Left lung (tissue), 10 donors: ENCODE results near the gene OLFML2B. TPM values are rescaled to one million over a fixed set of nuclear protein-coding genes. Genes with fewer than 3 reads are reported as not detected.

Experiments
- ATAC-seq: fragments of 200-7000 bp; cut with Tn5 transposase; one replicate; pipeline ENCODE4 v1.9.1; 2020; ENCODE audit warnings: moderate library complexity
- DNase-seq, 4 donors: peaks; one replicate each; pipeline ENCODE4 v3.0.0-alpha.2; 2013 to 2020
- H3K27ac ChIP-seq, 2 donors: fragments of 200-600 bp; sonication (generic) in 1 of 2; one replicate each; pipeline versions ENCODE4 v1.5.0 to v1.8.0; 2020 to 2021
- H3K27me3 ChIP-seq, 2 donors: fragments of 200-600 bp; sonication (generic) in 1 of 2; one replicate each; pipeline versions ENCODE4 v1.5.0 to v1.8.0; 2020 to 2021
- H3K36me3 ChIP-seq, 2 donors: fragments of 200-600 bp; sonication (generic) in 1 of 2; one replicate each; pipeline versions ENCODE4 v1.5.0 to v1.8.0; 2020 to 2021
- H3K4me1 ChIP-seq, 2 donors: fragments of 200-600 bp; one replicate each; pipeline ENCODE4 v1.8.0; 2021
- H3K4me3 ChIP-seq, 2 donors: fragments of 200-600 bp; sonication (generic) in 1 of 2; one replicate each; pipeline versions ENCODE4 v1.5.0 to v1.8.0; 2020 to 2021; ENCODE audit warnings: mild to moderate bottlenecking in 1 of 2
- H3K9me3 ChIP-seq, 2 donors: fragments of 200-600 bp; sonication (generic) in 1 of 2; one replicate each; pipeline versions ENCODE4 v1.5.0 to v1.8.0; 2020 to 2021
- intact Hi-C, 2 donors: fragments of 100-400 bp; cut with DNase I; formaldehyde crosslinking; loops; one replicate each; pipeline versions ENCODE4 v1.11.2 to v1.14.2; 2022
- polyA plus RNA-seq, 6 donors: library from polyadenylated mRNA; unstranded; fragments of 120-200 nt; gene quantifications; one replicate each; pipeline ENCODE4 v1.2.1, GENCODE V29; 2013; ENCODE audit not compliant: insufficient read length in 6 of 6
- total RNA-seq, 2 donors: library from RNA; stranded (reverse); fragmentation: NEBNext Ultra II Directional; extraction: Animal tissue kit (Norgen Biotek cat#: 25700); gene quantifications; one replicate each; pipeline ENCODE4 v1.2.1, GENCODE V29; 2021
- TF ChIP-seq, protein P1 (sequence below), 2 donors: fragments of 200-600 bp; sonication (generic) in 1 of 2; IDR thresholded peaks; one replicate each; pipeline versions ENCODE4 v1.5.0 to v1.8.0; 2021; ENCODE audit warnings: antibody characterized with exemption in 2 of 2
- donor health status: DM: no; HTN: yes; CAD: no.
- donor health status: DM: no; HTN: no; CAD: no.

Gene OLFML2B
- total and polyA plus RNA-seq, 8 donors, result 12.7 to 46.8 (median 15.2) TPM

DNA sequence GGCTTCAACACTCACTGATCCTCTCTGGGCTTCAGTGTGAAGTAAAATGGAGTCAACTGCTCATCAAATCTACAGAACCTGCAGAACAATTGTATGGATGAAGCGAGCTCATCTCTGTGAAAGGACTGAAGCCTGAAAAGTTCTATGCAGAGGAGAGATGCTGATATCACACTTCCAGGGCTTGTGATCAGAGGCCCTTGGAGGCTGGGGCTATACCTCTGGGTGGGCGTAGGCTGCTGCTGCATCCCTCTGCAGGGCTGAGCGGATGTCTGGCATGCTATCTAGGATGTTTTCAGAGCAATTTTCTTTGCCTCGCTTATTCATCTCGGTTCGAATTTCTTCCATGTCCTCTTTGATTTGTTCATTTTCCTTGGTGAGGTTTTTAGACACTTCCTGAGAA is 17.6 kb downstream of the OLFML2B start:
- H3K9me3 ChIP-seq, result no peaks in the 10 kb centered on the region
- no peaks in the 10 kb centered on the region for H3K27me3 ChIP-seq
- DNase-seq (no peak), ATAC-seq (no peak)
- TF ChIP-seq, protein P1, sequence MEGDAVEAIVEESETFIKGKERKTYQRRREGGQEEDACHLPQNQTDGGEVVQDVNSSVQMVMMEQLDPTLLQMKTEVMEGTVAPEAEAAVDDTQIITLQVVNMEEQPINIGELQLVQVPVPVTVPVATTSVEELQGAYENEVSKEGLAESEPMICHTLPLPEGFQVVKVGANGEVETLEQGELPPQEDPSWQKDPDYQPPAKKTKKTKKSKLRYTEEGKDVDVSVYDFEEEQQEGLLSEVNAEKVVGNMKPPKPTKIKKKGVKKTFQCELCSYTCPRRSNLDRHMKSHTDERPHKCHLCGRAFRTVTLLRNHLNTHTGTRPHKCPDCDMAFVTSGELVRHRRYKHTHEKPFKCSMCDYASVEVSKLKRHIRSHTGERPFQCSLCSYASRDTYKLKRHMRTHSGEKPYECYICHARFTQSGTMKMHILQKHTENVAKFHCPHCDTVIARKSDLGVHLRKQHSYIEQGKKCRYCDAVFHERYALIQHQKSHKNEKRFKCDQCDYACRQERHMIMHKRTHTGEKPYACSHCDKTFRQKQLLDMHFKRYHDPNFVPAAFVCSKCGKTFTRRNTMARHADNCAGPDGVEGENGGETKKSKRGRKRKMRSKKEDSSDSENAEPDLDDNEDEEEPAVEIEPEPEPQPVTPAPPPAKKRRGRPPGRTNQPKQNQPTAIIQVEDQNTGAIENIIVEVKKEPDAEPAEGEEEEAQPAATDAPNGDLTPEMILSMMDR (IDR thresholded peaks at IDR 0.05), result no peak
- no peaks in the 10 kb centered on the region for H3K36me3 ChIP-seq
- peaks cover 8 to 24% of the 10 kb centered on the region in 2 donors for H3K4me1 ChIP-seq
- H3K27ac ChIP-seq, result no peak overlapping the region
- intact Hi-C loops, result no loop called here
- H3K4me3 ChIP-seq, result no peak overlapping the region

DNA sequence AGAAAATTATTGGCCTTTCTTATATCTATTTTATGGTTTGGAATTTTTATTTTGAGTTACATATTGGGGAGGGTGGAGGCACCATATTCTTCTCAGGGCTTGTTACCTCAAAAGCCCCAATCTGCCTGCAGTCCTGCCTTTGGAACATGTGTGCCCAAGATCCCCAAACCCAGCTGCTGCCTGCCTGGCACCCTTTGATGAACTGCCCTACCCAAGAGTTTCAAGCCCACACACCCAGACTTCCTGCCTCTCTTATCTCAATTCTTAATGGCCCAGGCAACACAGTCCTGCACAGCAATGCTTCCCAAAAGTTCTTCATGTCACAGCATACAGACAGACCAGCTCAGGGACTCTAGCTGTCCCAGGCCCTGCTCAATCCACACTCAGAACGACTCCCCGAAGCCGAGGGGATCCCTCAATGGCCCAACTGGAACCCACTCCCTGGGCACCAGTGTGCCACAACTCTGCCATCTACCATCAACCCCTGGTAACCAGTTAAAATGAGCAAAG is 19.2 kb downstream of the OLFML2B start:
- no peak for ATAC-seq
- peak overlapping the region; percentile 56 to 75 for H3K27ac ChIP-seq

DNA sequence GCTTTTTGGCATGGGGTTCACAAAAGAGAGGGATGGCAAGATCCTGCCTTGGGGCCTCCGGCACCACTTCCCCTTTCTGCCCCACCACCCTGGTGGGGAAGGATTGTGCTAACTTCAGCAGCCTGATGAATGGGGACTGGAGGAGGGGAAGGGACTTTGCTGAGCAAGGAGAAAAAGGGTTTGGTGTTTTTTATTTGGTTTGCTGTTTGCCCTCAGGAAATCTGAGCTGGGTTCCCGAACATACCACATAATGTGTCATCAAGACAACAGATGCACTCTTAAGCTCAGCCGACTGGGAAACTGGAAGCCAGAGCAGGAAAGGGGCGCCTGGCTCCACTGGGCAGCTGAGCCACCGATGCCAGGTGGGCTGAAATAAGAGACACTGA is 19.8 kb downstream of the OLFML2B start:
- TF ChIP-seq, protein P1 (IDR thresholded peaks at IDR 0.05), result no peak
- Histone ChIP-seq H3K27me3 (no peaks in the 10 kb centered on the region), H3K4me3 (peak overlapping the region in 1 of 2 donors; percentile 19), H3K9me3 (no peaks in the 10 kb centered on the region), H3K4me1 (peaks cover 8 to 24% of the 10 kb centered on the region in 2 donors), H3K27ac (peak overlapping the region; percentile 56 to 75), H3K36me3 (no peaks in the 10 kb centered on the region)
- DNase-seq, result peak in 1 of 4 donors; percentile 69
- peak; percentile 78 for ATAC-seq
- intact Hi-C loops, result no loop called here

More for the DNA sequence above, 19.2 kb downstream of the OLFML2B start:
- H3K27me3 ChIP-seq, result no peaks in the 10 kb centered on the region
- DNase-seq, result no peak
- TF ChIP-seq, protein P1 (IDR thresholded peaks at IDR 0.05), result no peak
- no peak overlapping the region for H3K4me3 ChIP-seq
- H3K4me1 ChIP-seq, result peaks cover 8 to 24% of the 10 kb centered on the region in 2 donors
- intact Hi-C loops, result no loop called here
- H3K36me3 ChIP-seq, result no peaks in the 10 kb centered on the region
- no peaks in the 10 kb centered on the region for H3K9me3 ChIP-seq

DNA sequence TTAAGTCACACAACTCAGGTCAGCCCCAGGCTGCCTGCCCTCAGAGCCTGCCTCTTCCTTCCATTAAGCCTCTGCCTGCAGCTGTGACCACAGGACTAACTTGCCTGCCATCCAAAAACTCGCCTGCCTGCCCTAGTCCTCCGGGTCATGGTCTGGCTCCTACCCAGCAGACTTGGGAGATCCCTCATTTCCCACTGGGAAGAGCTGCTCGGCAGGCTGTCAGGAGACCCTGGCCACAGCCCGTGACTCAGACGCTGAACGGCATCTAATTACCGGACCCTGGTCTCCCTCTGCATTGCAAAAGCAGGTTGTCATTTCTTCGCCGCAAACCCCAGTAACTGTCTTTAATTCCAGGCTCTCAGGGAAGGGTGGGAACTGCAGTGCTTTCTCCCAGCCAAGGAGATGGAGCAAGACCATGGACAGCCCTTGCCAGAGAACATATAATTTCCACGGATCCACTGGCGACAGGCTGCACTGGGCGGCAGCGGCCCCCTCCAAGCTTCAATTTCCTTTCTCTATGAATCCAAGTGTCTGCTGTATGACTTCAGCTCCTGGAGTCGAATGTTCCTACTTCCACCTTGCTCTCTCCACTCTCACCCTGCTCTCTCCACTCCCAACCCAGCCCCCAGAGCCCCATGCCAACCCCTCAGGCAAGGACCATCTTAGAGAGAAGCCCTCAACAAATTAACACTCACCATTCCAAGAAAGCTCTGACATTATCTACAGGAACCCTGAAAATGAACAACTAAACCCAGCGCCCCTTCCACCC is 20.4 kb downstream of the OLFML2B start:
- ATAC-seq (peak; percentile 73), DNase-seq (peak in 1 of 4 donors; percentile 82)
- H3K4me3 ChIP-seq, result peak overlapping the region in 1 of 2 donors; percentile 19
- H3K27me3 ChIP-seq, result no peaks in the 10 kb centered on the region
- intact Hi-C loops, result no loop called here
- peak overlapping the region; percentile 56 to 75 for H3K27ac ChIP-seq
- H3K4me1 ChIP-seq, result peaks cover 8 to 24% of the 10 kb centered on the region in 2 donors
- H3K9me3 ChIP-seq, result no peaks in the 10 kb centered on the region
- peaks cover 0 to 1% of the 10 kb centered on the region in 2 donors for H3K36me3 ChIP-seq
- TF ChIP-seq, protein P1 (IDR thresholded peaks at IDR 0.05), result no peak

DNA sequence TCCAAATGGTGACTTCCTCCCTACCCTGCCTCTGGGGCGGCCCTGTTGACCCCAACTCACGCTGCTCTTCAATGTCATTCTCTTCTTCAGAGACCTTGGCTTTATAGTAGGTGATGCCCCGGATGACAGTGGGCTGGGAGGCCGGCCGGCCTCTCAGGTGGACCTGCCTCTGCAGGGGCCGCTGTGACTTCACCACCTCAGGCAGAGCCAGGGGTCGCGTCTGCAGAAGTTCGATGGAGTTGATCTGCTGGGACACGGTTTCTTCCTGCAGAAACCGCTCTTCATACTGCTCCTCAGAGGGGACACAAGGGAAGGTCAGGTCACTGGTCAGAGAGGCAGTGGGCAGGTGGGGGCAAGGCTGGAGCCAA is 23.6 kb downstream of the OLFML2B start:
- Histone ChIP-seq H3K27ac (no peak overlapping the region), H3K4me3 (no peak overlapping the region), H3K27me3 (no peaks in the 10 kb centered on the region), H3K4me1 (peaks cover 8 to 24% of the 10 kb centered on the region in 2 donors), H3K9me3 (no peaks in the 10 kb centered on the region), H3K36me3 (peaks cover 0 to 20% of the 10 kb centered on the region in 2 donors)
- ATAC-seq (no peak), DNase-seq (no peak)
- intact Hi-C loops, result no loop called here
- TF ChIP-seq, protein P1 (IDR thresholded peaks at IDR 0.05), result no peak
